K562 treated with DMSO at 1 percent for 48 hours (cell line): ENCODE results near the gene FRMPD1. TPM values are rescaled to one million over a fixed set of nuclear protein-coding genes. Genes with fewer than 3 reads are reported as not detected.

Source experiments
- total RNA-seq: library from RNA; unstranded; fragments of 300-600 nt; gene quantifications from 2 replicates; pipeline ENCODE4 v1.2.3, GENCODE V29; 2022; ENCODE audit warnings: low replicate concordance; ENCODE audit errors: extremely low read depth

Gene FRMPD1, protein sequence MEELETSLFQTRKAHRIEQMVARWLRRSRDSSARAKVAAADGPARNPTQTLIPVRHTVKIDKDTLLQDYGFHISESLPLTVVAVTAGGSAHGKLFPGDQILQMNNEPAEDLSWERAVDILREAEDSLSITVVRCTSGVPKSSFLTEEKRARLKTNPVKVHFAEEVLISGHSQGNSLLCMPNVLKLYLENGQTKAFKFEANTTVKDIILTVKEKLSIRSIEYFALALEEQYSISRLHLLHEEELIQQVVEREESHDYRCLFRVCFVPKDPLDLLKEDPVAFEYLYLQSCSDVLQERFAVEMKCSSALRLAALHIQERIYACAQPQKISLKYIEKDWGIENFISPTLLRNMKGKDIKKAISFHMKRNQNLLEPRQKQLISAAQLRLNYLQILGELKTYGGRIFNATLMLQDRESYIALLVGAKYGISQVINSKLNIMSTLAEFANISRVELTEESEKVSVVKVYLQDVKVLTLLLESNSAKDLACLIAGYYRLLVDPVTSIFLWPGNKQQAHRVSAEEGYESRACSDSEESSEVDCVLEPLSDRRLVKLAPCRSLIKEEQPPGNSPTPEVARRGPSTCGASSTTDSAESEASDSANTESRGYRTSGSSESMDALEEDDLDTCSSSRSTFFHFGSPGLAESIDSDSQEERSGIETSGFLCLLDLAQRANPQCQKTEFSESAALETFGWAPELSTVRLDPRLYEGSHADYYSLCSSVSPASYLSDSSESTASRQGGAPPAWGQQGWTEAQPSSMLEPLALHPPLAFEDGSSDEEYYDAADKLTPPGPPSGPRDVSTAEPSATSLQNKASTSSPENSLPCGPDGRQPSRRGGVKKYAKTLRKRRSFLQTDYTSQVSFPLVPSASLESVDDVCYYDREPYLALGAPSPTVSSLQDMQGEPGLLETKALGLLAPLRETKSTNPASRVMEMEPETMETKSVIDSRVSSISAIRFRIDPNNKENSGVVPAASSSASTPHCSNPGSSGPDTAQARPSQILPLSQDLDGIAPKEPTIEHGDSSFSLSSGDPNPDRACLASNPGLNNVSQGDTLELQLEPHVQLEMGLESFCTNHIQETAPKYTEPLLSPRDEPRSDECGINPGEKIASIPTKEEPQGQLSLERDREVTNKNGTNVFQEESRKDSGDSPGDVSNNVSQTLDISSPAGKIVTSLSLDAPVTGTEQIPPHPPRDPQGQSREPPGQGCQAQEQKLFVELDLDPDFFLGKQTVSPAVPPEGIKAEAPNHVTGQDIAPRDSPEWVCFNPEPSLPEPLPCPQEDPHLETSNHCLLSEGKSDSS (N-terminal part only)
- not detected in 2 replicates for total RNA-seq

DNA sequence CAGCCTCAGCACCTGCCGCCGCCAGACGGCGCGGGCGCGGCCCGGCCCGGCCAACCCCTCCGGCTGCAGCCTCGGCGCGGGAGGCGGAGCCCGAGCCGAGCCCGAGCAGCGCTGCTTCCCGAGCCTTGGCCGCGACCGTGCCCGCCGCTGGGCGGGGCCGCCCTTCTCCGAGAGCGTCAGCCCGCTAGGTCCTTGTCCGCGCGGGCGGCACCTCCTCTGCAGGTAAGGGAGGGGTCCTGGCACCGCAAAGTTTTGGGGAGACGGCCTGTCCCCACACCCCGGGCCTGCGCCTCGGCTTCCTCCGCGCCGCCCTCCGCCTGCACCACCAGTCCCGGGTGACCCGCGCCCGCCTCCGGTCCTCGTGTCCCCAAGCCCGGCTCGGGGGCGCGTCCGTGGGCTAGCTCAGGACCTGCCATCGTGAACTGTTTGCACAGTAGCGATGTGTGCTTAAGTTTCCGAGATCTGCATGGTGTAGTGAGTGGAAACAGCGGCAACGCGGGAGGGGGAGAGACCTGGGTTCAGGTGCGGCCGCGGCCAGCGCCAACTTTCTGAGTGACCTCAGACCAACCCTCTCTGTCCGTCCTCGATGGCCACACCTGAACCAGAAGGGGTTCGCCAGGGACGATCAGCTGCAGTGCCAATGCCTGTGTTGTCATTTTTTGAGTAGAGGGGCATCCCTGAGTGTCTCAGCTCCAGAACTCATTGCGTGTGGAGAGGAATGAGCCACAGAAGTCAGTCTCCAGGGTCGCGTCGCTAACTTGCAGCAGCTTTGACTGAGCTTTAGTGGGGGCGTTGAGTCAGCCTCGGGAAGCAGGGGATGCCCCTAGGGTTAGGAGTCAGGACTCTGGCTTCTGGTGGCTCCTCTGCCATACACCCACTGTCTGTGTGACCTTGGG is at the start of gene FRMPD1:
FRMPD1 (plus strand) TSS at position 82 of the 896 bp plus-strand sequence. CDS start 41,688 bp downstream, outside the sequence.

DNA sequence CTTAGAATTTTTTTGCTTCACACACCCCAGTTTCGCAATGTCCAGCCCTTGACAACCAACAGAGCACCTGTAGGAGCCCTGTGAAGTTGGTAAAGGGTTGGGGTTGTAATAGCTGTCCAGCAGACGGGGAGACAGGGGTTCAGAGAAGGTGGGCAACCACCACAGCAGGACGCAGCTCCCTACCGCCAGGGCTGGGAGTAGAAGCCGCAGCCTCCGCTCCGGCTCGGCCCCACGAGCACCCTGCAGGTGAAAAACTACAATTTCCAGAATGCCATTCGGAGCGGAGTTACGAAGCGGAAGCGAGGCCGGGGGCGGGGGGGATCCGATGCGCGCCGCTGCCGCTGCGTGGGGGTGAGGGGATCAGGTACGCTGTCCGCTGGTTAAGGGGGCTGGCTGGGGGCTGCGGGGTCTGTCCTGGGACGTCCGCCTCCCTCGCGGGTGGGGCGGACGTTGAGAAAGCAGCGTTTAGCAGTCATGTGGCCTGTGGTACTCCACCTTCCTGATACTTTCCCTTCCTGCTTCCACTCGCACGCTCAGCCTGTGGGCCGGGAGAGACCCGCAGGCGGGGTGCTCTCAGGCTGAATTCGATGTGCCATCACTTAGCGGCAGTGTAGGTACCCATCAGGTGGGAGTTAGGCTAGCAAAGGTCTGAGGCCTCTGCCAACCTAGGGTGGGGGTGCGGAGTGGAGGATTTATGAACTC is 102.9 kb downstream of the FRMPD1 start, which contains the start of gene TRMT10B:
TRMT10B (plus strand) TSS at position 317 of the 702 bp plus-strand sequence. CDS start 8,127 bp downstream, outside the sequence.

DNA sequence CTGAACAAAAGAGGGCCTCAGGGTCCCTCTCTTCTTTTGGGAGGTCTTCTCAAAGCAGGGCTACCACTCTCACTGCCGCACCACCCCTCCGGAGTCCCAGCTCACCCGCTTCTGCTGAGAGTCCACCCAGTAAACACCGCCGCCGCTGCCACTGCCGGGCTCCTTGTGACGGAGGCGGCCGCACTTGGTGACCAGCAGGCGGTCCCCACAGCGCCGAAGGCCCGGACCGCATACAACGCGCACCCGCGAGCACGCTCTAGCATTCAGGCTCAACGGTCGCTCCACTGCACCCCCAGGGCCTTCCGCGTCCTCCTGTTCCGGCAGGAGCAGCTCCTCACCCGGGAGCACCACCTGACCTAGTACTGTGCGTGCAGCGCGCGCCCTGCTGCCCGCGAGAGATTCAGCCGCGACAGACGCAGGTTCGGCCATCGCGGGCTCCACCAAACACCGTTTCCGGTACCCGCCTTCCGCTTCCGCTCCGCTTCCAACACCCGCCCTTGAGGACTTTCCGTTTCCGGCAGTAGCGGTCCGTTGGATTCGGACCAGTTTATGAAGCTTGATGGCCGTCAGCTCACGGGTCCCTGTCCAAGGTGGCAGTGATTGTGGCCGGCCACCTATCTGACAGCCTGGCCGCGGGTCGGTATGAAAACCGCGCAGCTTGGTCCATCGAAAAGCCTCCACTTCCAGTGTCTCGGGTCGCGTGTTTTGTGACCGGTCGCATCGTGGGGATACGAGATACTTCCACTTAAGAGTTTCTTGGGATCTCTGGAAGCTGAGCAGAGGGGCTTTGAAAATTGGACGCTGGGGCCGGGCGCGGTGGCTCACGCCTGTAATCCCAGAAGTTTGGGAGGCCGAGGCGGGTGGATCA is 134.1 kb downstream of the FRMPD1 start, which contains the start of gene EXOSC3:
EXOSC3 (minus strand) TSS at position 449 of the 868 bp plus-strand sequence; CDS start at position 429, 20 bp downstream.

Other genes starting within 250 kb of the FRMPD1 start
- not detected in 2 replicates for gene GRHPR, start 228.3 kb upstream of the FRMPD1 start, total RNA-seq
- not detected in 2 replicates for gene ZBTB5, start 185.5 kb upstream of the FRMPD1 start, total RNA-seq
- gene POLR1E, start 165.0 kb upstream of the FRMPD1 start, total RNA-seq: not detected in 2 replicates
- not detected in 2 replicates for gene FBXO10, start 74.6 kb upstream of the FRMPD1 start, total RNA-seq
- gene TOMM5, start 58.4 kb upstream of the FRMPD1 start, total RNA-seq: not detected in 2 replicates
- not detected in 2 replicates for gene TRMT10B, start 102.9 kb downstream of the FRMPD1 start, total RNA-seq
- not detected in 2 replicates for gene EXOSC3, start 134.1 kb downstream of the FRMPD1 start, total RNA-seq
- not detected in 2 replicates for gene DCAF10, start 149.8 kb downstream of the FRMPD1 start, total RNA-seq